HG02943 (cell line): ENCODE results near the gene TRIM56.
"Not testable (repeated sequence)": the region's sequence is repeated elsewhere in the genome, so short reads cannot be mapped to it uniquely, and the experiment has no call there.

Source experiments
- ATAC-seq: cut with Tn5 transposase; IDR thresholded peaks from one replicate; pipeline ENCODE4 v1.9.1; 2021; ENCODE audit warnings: mild to moderate bottlenecking, low read depth, moderate library complexity; ENCODE audit not compliant: unreplicated experiment

TRIM56 gene

DNA sequence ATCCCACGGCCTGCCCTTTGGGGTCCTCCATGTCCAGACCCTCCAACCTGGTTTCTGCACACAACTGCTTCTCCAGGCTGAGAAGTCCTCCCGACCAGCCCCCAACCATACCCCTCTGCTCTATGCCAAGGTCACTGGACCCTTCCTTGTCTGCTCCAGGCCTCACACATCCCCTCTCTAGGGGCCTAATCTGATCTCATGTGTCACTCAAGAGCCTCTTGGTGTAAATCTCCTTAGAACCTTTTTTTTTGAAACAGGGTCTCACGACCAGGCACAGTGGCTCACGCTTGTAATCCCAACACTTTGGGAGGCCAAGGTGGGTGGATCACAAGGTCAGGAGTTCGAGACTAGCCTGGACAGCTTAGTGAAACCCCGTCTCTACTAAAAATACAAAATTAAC, 24.1 kb downstream of the TRIM56 start:
- no peak for ATAC-seq

DNA sequence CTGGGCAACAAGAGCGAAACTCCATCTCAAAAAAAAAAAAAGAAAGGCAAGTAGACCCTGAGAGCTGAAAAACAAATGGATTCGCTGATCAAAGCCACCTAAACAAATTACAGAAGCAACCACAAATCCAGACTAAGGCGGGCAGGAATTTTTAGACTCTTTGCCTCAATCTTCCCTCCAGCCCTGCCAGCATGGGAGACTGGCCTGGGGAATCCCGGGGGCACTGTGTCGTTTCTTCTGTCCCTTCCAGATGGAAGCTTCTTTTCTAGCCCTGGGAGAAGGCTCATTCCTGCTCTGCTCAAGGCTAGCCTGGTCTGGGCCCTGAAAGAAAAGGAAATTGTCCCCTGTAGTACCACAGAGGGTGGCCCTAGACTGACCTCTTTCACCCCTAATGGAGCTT, 26.0 kb downstream of the TRIM56 start:
- ATAC-seq = no peak

GRCh38 chr7:101112233-101112632, 27.0 kb downstream of the TRIM56 start:
- no peak for ATAC-seq

DNA sequence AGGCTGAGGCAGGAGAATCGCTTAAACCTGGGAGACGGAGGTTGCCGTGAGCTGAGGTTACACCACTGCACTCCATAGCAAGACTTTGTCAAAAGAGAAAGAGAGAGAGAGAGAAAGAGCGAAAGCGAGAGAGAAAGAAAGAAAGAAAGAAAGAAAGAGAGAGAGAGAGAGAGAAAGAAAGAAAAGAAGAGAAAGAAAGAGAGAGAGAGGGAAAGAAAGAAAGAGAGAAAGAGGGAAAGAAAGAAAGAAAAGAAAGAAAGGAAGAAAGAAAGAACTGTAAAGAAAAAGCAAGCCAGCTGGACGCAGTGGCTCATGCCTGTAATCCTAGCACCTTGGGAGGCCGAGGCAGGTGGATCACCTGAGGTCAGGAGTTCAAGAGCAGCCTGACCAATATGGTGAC, 27.9 kb downstream of the TRIM56 start:
- ATAC-seq = not testable (repeated sequence)

DNA sequence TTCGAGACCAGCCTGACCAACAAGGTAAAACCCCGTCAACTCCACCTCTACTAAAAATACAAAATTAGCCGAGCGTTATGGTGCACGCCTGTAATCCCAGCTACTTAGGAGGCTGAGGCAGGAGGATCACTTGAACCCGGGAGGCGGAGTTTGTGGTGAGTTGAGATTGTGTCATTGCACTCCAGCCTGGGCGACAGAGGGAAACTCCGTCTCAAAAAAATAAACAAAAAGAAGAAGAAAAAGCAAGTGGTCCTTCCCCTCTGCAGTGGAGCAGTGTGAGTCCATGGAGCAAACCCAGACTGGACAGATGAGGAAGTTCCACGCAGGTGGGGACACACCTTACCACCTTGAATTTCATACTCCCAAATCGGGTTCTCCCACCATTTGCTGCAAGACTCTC, 28.6 kb downstream of the TRIM56 start:
- no peak for ATAC-seq

- ATAC-seq = no peak
Measured at GRCh38 chr7:101114492-101114891, 29.2 kb downstream of the TRIM56 start.

GRCh38 chr7:101115215-101115614, 29.9 kb downstream of the TRIM56 start:
- ATAC-seq = no peak

GRCh38 chr7:101116898-101117297, 31.6 kb downstream of the TRIM56 start:
- no peak for ATAC-seq

DNA sequence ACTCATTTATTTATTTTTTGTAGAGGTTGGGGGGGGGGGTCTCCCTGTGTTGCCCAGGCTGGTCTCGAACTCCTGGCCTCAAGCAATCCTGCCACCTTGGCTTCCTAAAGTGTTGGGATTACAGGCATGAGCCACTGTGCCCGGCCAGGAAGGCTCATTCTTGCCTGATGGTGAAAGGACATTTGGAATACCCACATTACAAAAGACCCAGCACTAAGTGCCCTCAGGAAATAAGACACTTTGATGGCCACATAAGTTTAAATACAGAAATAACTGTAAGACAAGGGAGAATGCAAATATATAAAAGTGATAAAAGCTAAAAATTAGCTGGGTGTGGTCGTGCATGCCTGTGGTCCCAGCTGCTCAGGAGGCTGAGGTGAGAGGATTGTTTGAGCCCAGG, 33.6 kb downstream of the TRIM56 start:
- no peak for ATAC-seq

GRCh38 chr7:101119876-101120275, 34.6 kb downstream of the TRIM56 start:
- no peak for ATAC-seq

DNA sequence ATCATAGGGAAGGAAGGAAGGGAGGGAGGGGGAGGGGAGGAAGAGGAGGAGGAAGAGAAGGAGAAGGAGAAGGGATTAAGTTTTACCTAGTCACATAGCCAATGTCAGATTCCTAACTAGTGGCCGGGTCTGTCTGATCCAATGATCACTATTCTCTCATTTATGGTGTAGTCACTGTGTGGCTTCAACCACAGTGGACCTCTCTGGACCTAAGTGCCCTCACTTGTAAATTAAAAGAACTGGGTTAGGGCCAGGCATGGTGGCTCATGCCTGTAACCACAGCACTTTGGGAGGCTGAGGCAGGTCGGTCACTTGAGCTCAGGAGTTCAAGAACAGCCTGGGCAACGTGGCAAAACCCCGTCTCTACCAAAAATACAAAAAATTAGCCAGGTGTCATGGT, 35.0 kb downstream of the TRIM56 start:
- ATAC-seq = no peak

GRCh38 chr7:101121631-101121990, 36.3 kb downstream of the TRIM56 start:
- not testable (repeated sequence) for ATAC-seq

DNA sequence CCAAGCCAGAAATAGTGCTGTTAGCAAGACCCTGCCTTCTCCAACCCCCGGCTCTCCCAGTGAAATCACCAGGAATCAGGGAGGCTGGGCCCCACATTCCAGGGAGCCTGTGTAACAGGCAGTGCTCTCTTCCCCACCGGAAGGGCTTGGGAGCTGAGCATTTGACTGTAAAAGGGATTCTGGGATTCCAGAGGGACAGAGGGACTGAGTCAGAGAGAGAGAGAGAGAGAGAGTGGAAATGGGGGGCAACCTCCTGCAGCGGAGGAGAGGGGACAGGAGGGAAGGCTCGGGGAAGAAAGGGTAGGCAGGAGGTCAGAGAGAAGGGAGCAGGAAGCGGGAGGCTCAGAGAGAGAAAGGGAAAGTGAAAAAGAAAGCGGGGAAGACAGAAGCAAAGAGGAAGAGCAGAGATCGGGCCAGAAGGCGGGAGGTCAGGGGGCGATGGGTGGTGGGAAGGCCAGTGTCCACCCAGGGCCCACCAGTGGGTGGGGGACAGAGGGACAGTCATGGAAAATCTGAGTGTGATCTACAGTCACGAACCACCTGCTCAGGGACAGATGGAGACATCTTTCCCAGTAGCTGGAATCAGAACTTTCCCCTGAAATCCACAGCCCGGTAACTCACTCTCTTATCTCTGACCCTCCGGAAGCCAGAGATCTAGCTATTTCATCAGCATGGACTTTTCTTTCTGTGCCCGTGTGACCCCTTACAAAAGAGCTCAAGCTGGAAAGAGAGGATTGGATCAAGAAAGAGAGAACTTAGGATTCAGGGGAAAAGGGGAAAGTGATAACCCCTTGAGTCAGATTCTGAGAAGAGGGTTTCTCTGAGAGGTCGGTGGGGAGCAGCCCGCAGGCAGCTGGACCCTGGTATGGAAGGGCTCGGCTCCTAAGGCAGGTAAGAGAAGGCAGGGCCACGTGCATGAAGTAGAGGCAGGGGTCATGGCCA, 37.0 kb downstream of the TRIM56 start:
- ATAC-seq = no peak

DNA sequence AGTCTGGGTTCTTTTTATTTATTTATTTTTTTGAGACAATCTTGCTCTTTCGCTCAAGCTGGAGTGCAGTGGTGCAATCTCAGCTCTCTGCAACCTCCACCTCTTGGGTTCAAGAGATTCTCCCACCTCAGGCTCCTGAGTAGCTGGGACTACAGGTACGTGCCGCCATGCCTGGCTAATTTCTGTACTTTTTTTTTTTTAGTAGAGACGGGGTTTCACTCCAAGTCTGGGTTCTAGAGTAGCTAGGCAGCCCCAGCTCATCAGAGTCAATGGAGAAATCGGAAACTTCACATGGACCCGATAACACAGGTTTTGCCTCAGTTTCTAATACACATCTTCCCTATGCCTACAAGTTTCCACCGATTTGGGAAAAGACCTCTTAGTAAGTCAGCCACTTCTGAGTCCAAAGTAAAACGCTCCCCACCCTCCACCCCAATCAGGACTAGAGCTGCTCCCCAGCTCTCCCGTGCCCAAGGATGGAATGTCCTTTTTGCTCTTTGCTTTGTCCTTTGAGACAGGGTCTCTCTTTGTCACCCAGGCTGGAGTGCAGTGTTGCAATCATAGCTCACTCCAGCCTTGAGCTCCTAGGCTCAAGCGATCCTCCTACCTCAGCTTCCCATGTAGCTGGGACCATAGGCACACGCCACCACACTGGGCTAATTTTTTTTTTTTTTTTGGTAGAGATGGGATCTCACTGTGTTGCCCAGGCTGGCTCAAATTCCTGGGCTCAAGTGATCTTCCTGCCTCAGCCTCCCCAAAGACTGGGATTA, 37.8 kb downstream of the TRIM56 start:
- no peak for ATAC-seq

- no peak for ATAC-seq
Measured at GRCh38 chr7:101123703-101124068, 38.4 kb downstream of the TRIM56 start.

- ATAC-seq = no peak
Measured at GRCh38 chr7:101124376-101125056, 39.2 kb downstream of the TRIM56 start.

DNA sequence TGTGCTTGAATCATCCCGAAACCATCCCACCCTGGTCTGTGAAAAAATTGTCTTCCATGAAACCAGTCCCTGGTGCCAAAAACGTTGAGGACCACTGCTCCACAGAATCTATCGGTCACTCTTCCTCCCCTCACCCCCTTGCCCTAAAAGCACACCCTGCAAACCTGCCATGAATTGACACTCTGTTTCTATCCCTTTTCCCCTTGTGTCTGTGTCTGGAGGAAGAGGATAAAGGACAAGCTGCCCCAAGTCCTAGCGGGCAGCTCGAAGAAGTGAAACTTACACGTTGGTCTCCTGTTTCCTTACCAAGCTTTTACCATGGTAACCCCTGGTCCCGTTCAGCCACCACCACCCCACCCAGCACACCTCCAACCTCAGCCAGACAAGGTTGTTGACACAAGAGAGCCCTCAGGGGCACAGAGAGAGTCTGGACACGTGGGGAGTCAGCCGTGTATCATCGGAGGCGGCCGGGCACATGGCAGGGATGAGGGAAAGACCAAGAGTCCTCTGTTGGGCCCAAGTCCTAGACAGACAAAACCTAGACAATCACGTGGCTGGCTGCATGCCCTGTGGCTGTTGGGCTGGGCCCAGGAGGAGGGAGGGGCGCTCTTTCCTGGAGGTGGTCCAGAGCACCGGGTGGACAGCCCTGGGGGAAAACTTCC, 40.8 kb downstream of the TRIM56 start:
- peak; percentile 71 for ATAC-seq

- peak; percentile 52 for ATAC-seq
Measured at GRCh38 chr7:101126651-101127459, 41.6 kb downstream of the TRIM56 start, which contains the start of gene SERPINE1. SERPINE1 (plus strand) TSS chr7:101127104; CDS start chr7:101128394, 1,290 bp downstream.

- no peak for ATAC-seq
Measured at GRCh38 chr7:101127460-101128039, 42.3 kb downstream of the TRIM56 start.
